ENCODE results near the gene GLO1.
"Not testable (repeated sequence)": the region's sequence is repeated elsewhere in the genome, so short reads cannot be mapped to it uniquely, and the experiment has no call there.

The GLO1 gene

DNA sequence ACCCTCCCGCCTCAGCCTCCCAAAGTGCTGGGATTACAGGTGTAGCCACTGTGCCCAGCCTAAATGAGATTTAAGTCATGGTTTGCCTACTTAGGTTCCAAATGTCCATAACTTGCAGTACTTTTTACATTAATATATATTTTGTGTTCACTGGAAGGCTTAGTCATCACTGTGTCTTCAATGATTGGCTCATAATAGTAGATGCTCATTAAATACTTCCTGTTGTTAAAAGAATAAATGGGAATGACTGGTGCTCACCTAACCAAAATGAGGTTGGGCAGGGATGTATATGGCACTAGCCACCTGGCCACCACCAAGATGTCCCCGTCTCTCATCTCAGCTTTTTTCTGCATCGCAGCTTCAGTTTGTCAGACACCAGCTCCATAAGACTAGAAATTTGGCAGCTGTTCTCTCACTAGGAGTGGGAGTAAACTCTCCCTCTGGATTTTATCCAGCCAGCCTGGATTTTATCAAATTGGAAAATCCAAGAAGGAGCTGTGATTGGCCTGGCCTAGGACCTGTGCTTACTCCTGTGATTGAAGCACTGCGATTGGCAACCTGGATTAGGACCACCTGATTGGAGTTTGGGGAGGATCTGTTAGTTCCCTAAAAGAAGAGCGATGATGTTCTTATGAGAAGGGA is 1.1 kb upstream of the GLO1 start:
- DNase-seq, result no peak

- DNase-seq, result no peak
These were observed 1.4 kb downstream of the GLO1 start for GRCh38 chr6:38701551-38701950.

DNA sequence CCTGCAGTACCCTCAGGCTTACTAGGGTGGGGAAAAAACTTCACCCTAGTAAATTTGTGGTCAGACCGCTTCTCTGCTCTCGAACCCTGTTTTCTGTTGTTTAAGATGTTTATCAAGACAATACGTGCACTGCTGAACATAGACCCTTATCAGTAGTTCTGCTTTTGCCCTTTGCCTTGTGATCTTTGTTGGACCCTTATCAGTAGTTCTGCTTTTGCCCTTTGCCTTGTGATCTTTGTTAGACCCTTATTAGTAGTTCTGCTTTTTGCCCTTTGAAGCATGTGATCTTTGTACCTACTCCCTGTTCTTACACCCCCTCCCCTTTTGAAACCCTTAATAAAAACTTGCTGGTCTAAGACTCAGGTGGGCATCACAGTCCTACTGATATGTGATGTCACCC is 3.2 kb downstream of the GLO1 start:
- DNase-seq, result not testable (repeated sequence)

GRCh38 chr6:38697846-38698245 is 5.1 kb downstream of the GLO1 start:
- DNase-seq, result no peak

DNA sequence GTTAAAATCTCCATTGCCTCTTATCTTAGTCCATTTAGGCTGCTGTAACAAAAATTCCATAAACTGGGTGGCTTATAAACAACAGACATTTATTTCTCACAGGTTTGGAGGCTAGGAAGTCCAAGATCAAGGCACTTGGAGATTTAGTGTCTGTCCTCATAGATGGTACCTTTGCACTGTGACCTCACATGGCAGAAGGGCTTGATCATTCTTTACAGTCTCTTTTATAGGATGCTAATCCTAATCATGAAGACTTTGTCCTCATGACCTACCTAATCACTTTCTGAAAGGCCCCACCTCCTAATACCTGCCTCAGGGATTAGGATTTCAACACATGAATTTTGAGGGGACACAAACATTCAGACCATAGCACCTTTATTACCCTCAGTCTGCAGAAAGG is 6.6 kb downstream of the GLO1 start:
- no peak for DNase-seq

GRCh38 chr6:38695933-38696332 is 7.0 kb downstream of the GLO1 start:
- DNase-seq, result no peak

GRCh38 chr6:38695227-38695900 is 7.6 kb downstream of the GLO1 start:
- no peak for DNase-seq

GRCh38 chr6:38688579-38689087 is 14.3 kb downstream of the GLO1 start:
- no peak for DNase-seq

GRCh38 chr6:38687549-38687948 is 15.4 kb downstream of the GLO1 start:
- no peak for DNase-seq

DNA sequence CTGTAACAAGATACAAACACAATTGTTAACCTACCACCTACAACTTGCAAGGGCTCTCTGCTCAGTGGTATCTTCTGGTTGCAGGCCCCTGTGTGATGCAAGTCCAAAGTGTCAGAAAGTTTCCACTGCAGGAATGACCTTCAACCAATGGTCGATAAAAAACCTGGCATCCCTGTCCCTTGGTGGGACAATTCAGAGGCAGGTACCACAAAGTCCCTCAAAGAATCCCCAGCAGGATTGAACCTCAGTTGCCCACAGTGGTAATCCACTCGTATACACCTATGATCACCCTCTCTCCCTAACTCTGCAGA is 15.9 kb downstream of the GLO1 start:
- no peak for DNase-seq

- no peak for DNase-seq
These were observed 16.5 kb downstream of the GLO1 start for GRCh38 chr6:38686270-38687042.

DNA sequence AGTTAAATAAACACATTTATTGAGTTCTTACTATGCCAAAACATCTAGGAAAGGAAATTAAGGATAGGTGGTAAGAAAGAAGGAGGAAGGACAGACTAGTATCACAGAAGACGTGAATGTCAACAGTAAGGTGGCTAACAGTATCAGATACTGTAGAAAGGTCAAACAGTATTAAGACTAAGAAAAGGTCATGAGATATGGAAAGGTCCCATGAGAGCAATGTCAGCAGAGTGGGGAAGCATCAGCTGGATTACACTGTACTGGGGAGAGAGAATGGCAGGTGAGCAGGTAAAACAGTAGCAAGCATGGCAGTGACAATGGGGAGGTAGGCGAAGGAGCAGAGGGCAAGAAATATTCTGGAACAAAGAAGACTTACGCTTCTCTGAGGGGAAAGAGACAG is 18.0 kb downstream of the GLO1 start:
- no peak for DNase-seq

DNA sequence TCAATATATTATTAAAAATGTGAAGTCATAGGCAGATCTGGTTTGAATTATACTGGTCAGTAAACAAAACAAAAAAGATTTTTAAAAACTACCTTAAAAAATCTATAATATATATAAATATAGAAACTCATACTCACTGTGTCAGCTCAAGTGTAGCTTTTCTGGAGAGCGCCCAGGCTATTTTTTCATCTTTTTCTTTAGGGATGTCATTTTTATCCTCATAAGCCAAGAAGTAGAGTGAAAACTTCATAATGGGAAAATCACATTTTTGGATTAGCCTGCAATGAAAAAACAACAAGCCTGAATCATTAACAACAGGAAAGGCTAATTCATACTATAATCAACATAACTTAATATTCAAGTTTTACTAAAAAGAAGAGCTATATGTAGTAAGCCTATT is 18.7 kb downstream of the GLO1 start:
- no peak for DNase-seq

DNA sequence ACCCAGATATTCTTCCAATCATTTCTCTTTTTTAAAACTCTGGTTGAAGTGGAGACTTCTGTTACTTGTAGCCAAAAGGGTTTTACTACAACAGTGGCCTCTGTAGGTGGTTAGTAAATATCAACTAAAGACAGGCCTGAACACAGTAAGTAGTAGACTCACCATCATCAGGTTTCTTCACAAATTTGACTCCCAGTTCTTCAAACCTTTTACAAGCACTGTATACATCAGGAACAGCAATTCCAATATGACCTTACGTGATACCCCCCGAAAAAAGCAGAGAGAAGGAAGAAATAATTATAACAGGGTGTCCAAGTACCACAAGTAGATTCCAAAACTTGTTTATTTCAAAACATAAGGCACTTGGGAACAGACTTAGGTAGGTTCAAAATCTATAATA is 21.1 kb downstream of the GLO1 start:
- no peak for DNase-seq

- DNase-seq, result no peak
These were observed 23.3 kb downstream of the GLO1 start for GRCh38 chr6:38679668-38680067.

GRCh38 chr6:38678178-38678760 is 24.7 kb downstream of the GLO1 start:
- no peak for DNase-seq

DNA sequence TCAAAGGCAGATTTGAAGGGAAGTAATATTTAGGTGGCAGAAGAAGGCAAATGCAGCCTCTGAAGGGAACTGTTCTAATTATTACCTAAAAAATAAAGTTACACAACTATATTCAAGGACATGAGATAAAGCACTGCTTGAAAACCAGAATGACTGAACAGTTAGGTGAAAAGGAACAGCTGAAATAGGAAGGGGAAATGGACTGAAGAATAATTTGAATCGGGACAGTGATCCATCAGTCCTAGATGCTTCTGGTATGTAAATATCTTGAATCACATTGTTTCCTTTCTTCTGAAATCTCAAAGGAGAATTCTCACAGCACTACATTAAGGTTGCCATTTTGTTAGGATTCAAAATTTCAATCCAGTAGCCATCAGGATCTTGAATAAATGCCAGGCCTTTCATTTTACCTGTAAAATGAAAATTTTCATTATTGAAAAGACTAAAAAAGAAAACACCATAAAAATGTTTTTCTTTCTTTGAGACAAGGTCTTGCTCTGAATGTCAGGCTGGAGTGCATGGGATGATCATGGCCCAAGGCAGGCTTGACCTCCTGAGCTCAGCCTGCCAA is 25.9 kb downstream of the GLO1 start:
- DNase-seq, result no peak

DNA sequence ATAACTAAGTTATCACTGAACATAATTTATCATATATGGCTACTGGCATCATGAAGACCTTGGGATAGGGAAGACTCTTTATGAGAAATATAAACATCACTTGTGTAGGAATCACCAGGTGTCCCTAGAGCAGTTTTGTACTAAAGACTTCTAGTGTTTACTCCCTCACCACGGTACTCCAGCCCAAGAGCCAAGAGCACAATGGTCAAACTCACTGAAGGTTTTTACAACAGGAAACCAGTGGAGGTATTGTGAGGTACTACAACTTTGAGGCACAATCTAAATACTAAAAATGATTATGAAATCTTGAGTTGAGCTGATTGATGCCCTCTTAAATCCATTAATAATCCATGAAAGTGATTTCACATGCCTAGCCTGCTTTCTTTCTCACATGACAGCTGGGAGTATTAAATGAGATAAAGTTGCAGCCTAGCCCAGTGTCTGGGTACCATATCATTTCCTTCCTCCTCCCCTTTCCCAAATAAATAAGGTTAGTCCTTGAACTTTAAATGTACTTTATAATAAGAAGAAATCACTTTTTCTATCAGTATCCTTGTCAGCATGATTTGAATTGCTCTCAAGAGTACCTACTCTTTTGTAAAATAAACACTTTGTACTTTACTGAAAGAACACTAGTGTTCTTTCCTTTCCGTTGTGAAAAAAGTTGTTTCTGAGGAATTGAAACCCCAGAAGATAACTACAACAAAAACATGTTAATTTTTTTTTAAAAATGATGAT is 26.5 kb downstream of the GLO1 start:
- DNase-seq, result no peak

DNA sequence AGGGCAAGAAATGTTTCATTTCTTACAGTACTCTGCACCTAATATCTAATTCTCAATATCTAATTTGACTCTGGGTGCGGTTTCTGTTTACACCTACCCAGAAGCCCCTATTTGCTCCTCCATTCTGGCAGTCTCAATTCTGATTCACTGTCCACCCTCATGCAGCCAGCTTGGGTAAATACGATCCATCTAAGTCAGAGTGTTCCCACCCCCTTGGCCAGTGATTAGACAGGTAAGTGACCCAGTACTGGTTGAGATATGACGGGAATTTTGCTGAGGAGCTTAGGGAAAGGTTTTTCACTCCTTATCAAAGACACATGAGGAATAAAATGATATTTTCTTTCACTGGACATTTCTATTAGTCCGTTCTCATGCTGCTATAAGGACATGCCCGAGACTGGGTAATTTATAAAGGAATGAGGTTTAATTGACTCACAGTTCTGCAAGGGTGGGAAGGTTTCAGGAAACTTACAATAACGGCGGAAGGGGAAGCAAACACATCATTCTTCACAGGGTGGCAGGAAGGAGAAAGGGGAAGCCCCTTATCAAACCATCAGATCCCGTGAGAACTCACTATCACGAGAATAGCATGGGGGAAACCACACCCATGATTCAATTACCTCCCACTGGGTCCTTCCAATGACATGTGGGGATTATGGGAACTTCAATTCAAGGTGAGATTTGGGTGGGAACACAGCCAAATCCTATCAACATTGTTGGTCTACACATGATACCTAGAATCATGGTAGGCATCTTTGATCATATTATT is 29.4 kb downstream of the GLO1 start:
- DNase-seq, result no peak

GRCh38 chr6:38671885-38672467 is 31.0 kb downstream of the GLO1 start:
- DNase-seq, result no peak

- no peak for DNase-seq
These were observed 44.4 kb downstream of the GLO1 start for GRCh38 chr6:38658418-38659167.
